LNCAP (cell line): ENCODE results near the gene HYKK.

Source experiments
- CTCF ChIP-seq: fragments of 450-650 bp; IDR thresholded peaks from 2 replicates; pipeline ENCODE4 v1.5.1; 2017; ENCODE audit warnings: mild to moderate bottlenecking

Gene HYKK

DNA sequence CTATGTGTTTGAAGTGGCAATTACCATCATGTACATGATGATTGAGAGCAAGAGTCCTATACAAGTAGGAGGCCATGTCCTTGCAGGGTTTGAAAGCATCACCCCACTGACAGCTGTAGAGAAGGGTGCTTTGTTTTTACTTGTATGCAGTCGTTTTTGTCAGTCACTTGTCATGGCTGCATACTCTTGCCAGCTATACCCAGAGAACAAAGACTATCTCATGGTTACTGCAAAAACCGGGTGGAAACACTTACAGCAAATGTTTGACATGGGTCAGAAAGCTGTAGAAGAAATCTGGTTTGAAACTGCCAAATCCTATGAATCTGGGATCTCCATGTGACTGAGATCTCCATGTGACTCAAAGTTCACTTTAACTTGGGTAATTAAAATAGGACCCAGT lies 26.0 kb downstream of the HYKK start:
- TF ChIP-seq CTCF, result no peak

- TF ChIP-seq CTCF, result no peak
Measured at GRCh38 chr15:78536134-78536533, 28.8 kb downstream of the HYKK start.

GRCh38 chr15:78537266-78537905 lies 30.0 kb downstream of the HYKK start:
- no peak for TF ChIP-seq CTCF

DNA sequence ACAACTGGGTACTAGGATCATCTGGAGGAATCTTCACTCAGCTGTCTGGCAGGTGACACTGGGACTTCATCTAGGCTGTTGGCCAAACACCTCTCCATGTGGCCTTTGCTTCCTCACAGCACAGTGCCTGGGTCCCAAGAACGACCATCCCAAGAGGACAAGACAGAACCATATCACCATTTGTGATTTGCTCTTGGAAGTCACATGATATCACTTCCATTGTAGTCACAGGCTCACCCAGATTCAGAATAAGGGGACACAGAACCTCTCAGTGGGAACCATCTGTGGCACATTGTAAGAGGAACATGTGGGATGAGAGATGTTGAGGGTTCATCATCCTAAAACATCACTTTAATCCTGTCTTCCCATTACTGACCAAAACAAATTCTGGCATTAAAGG lies 31.0 kb downstream of the HYKK start:
- TF ChIP-seq CTCF, result no peak

GRCh38 chr15:78540141-78540870 lies 32.9 kb downstream of the HYKK start, which contains the start of gene PSMA4:
Gene PSMA4, plus strand, starts transcription at chr15:78540444. Its CDS starts 1,484 bp downstream, at chr15:78541928.
- no peak for TF ChIP-seq CTCF

GRCh38 chr15:78540871-78541743 lies 33.7 kb downstream of the HYKK start:
- TF ChIP-seq CTCF, result no peak

GRCh38 chr15:78541744-78542034 lies 34.3 kb downstream of the HYKK start:
- TF ChIP-seq CTCF, result no peak
